ENCODE results near the gene RAB25. TPM values are rescaled to one million over a fixed set of nuclear protein-coding genes. Genes with fewer than 3 reads are reported as not detected.

The RAB25 gene
- polyA plus RNA-seq, 2 of the 4 experiments (the other 2 are of a cell fraction) = not detected

- peak; percentile 97 for TF ChIP-seq RAD21 (conservative IDR thresholded peaks at IDR 0.05 in 1 of 2, IDR thresholded peaks at IDR 0.05 in 1 of 2)
- no peak for TF ChIP-seq NR3C1 (IDR thresholded peaks at IDR 0.05)
- no peak for TF ChIP-seq PBX3 (IDR thresholded peaks at IDR 0.05)
- no peak for TF ChIP-seq MAZ (IDR thresholded peaks at IDR 0.05; ENCODE audit: borderline replicate concordance, low read depth, low read length)
- TF ChIP-seq KDM5A (IDR thresholded peaks at IDR 0.05) = no peak
- no peak for TF ChIP-seq KDM1A (IDR thresholded peaks at IDR 0.05; ENCODE audit: low read depth)
- TF ChIP-seq CHD2 (IDR thresholded peaks at IDR 0.05; ENCODE audit: low read length, partially characterized antibody) = no peak
- TF ChIP-seq CTCF (IDR thresholded peaks at IDR 0.05) = peak; percentile 93
- TF ChIP-seq JUNB (IDR thresholded peaks at IDR 0.05) = no peak
- peak; percentile 97 for TF ChIP-seq SMC3 (IDR thresholded peaks at IDR 0.05)
- no peak for TF ChIP-seq MAX (IDR thresholded peaks at IDR 0.05)
These were observed 29.9 kb downstream of the RAB25 start (continued) for GRCh38 chr1:156090840-156091188.

- POLR2A ChIA-PET = interaction anchor here (1.3 kb wide), 1 partner anchor 39 kb away, joined by 3 read pairs; no protein-coding TSS in a partner anchor
These were observed 30.6 kb downstream of the RAB25 start for GRCh38 chr1:156091610-156092009.

More at GRCh38 chr1:156091610-156092009, 30.6 kb downstream of the RAB25 start:
- Histone ChIP-seq H3K4me3 (no peak overlapping the region), H3K4me1 (peaks cover 24% of the 10 kb centered on the region), H3K27ac (0 out of 6 replicates have a peak overlapping the region, but pooled peaks of 1 of the 2 experiments have one; percentile 20), H3K9me3 (no peaks in the 10 kb centered on the region), H3K4me2 (no peak overlapping the region)
- FAIRE-seq (no peak), ATAC-seq (no peak), DNase-seq (ENCODE audit: low read depth in 1 of 2, low spot score in 1 of 2) (no peak)
- CTCF ChIA-PET = interaction anchor here (0.7 to 29.4 kb wide), 12 partner anchors 8 to 160 kb away, joined by 3 to 2239 read pairs (median 6); partner anchors contain the start of genes BGLAP, LMNA, MEX3A and PMF1
- TF ChIP-seq HMGXB4 (CRISPR knock-in tag; IDR thresholded peaks at IDR 0.05; ENCODE audit: borderline replicate concordance) = no peak
- no peak for TF ChIP-seq USF2 (IDR thresholded peaks at IDR 0.05)
- TF ChIP-seq BHLHE40 (IDR thresholded peaks at IDR 0.05; ENCODE audit: low read depth, low read length) = no peak
- TF ChIP-seq PHF8 (IDR thresholded peaks at IDR 0.05; ENCODE audit: borderline replicate concordance, low read depth) = no peak
- TF ChIP-seq KDM1A (IDR thresholded peaks at IDR 0.05; ENCODE audit: low read depth) = no peak
- no peak for TF ChIP-seq POLR2A (IDR thresholded peaks at IDR 0.05; ENCODE audit: low read length)
- no peak for TF ChIP-seq FOSB (CRISPR knock-in tag; IDR thresholded peaks at IDR 0.05)
- no peak for TF ChIP-seq RFX5 (IDR thresholded peaks at IDR 0.05)
- TF ChIP-seq E2F6 (IDR thresholded peaks at IDR 0.05; ENCODE audit: borderline replicate concordance, low read depth) = no peak
- no peak for TF ChIP-seq RAD21 (conservative IDR thresholded peaks at IDR 0.05 in 1 of 2, IDR thresholded peaks at IDR 0.05 in 1 of 2)
- no peak for TF ChIP-seq JUN (IDR thresholded peaks at IDR 0.05)
- TF ChIP-seq MAFK (IDR thresholded peaks at IDR 0.05; ENCODE audit: partially characterized antibody) = no peak
- no peak for TF ChIP-seq KDM5A (IDR thresholded peaks at IDR 0.05)
- no peak for TF ChIP-seq ZFP36 (IDR thresholded peaks at IDR 0.05; ENCODE audit: borderline replicate concordance, partially characterized antibody)
- 76% methylated on average over 2 of the region's 2 CpGs for WGBS (ENCODE audit: missing lambda C conversion rate)
